CD4-positive, alpha-beta T cell treated with Interferon gamma for 1 hour (primary cell): Measurements from ENCODE around the gene KCNN1.
A peak's percentile ranks its signal among the peaks of the same experiment; 100 is the strongest.
"Not testable (repeated sequence)": the region's sequence is repeated elsewhere in the genome, so short reads cannot be mapped to it uniquely, and the experiment has no call there.

Source experiments
- DNase-seq: peaks from one replicate; pipeline ENCODE4 v3.0.0-alpha.2; 2020

The KCNN1 gene

GRCh38 chr19:17969096-17969792 is 2.3 kb downstream of the KCNN1 start:
- DNase-seq: no peak

GRCh38 chr19:17972230-17972629 is 5.3 kb downstream of the KCNN1 start:
- DNase-seq: no peak

DNA sequence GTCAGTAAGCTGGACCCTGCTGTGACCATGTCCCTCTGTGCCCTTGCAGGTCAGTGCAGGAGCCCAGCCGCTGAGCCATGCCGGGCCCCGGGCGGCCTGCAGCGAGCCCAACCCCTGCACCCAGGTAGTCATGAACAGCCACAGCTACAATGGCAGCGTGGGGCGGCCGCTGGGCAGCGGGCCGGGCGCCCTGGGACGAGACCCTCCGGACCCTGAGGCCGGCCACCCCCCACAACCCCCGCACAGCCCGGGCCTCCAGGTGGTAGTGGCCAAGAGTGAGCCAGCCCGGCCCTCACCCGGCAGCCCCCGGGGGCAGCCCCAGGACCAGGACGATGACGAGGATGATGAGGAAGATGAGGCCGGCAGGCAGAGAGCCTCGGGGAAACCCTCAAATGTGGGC is 6.9 kb downstream of the KCNN1 start:
- DNase-seq: no peak

- no peak for DNase-seq
These were observed 7.6 kb downstream of the KCNN1 start for GRCh38 chr19:17974551-17974950.

DNA sequence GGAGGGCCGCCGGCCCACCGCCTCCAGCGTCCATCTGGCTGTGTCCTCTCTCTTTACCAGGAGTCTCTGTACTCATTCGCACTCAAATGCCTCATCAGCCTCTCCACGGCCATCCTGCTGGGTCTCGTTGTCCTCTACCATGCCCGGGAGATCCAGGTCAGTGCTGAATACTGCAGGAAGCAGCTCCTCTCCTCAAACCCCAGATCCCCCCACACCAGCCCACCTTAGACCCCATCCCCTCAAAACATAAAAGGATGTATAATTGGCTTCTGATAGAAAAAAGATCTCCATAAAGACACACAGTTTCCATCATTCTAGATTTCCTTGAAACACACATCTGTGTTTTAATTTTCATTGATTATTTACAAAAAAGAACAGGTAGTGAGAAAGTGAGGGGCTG is 8.1 kb downstream of the KCNN1 start:
- DNase-seq: no peak

- no peak for DNase-seq
These were observed 10.1 kb downstream of the KCNN1 start for GRCh38 chr19:17977021-17977420.

GRCh38 chr19:17977488-17977887 is 10.6 kb downstream of the KCNN1 start:
- no peak for DNase-seq

DNA sequence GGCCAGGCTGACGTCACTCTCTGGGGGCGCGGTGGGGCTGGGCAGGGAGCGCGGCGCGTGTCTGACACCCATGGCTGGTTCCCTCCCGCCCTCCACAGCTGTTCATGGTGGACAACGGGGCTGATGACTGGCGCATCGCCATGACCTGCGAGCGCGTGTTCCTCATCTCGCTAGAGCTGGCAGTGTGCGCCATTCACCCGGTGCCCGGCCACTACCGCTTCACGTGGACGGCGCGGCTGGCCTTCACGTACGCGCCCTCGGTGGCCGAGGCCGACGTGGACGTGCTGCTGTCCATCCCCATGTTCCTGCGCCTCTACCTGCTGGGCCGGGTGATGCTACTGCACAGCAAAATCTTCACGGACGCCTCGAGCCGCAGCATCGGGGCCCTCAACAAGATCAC is 14.7 kb downstream of the KCNN1 start:
- no peak for DNase-seq

DNA sequence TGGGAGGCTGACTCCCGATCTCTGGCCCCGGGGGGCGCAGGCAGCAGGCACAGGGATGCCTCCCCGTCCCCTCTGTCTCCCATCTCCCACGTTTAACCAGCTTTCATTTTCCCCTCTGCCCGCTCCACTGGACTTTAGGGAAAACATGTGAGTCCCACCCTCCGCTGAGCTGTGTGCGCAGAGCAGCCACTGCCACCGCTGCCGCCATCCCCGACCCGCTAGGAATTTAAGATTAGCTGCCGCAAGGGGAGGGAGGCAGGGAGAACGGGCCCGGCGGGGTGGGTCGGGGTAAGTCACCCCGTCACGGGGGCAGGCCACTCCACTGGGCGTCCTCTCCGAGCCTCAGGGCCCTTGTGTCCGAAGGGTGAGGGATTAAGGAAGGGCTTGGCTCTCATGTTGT is 15.5 kb downstream of the KCNN1 start:
- DNase-seq: no peak

DNA sequence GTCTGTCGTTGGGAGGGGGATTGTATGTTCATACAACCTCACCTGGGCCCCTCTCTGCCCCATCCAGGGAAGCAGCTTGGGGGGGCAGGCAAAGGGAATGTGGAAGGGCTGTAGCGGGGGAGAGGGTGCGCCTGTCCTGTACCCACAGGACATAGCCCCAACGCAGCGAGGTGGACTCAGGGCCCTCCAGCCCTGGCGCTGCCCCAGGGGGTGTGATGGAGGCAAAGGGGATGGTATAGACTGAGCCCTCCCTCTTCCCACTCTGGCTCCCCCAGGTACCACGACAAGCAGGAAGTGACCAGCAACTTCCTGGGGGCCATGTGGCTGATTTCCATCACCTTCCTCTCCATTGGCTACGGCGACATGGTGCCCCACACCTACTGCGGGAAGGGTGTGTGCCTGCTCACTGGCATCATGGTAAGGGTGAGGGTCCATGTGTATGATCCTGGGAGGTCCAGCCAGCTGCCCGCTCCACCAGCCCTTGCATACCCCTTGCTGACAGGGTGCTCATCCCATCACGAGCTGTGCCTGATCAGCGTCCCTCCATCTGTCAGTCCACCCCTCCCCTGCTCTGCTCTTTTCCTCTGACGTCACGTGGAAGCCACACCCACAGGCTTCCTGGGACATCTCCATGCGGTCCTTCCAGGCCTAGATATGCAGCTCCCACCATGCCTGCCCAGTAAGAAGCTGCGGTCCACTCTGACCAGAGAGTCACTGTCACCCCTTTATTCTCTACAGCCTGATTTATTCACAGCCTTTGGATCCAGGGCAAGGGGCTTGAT is 18.3 kb downstream of the KCNN1 start:
- DNase-seq: no peak

DNA sequence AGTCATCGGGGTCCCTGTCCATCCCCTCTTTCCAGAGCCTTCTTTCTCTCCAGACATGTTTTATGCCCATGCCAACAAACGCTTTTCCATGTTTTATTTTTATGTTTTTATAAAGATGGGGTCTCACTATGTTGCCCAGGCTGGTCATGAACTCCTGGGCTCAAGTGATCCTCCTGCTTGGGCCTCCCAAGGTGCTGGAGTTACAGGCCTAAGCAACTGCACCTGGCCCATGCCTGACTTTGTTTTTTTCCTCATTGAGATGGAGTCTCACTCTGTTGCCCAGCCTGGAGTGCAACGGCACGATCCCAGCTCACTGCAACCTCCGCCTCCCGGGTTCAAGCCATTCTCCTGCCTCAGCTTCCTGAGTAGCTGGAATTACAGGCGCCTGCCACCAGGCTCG is 19.7 kb downstream of the KCNN1 start:
- DNase-seq: not testable (repeated sequence)

DNA sequence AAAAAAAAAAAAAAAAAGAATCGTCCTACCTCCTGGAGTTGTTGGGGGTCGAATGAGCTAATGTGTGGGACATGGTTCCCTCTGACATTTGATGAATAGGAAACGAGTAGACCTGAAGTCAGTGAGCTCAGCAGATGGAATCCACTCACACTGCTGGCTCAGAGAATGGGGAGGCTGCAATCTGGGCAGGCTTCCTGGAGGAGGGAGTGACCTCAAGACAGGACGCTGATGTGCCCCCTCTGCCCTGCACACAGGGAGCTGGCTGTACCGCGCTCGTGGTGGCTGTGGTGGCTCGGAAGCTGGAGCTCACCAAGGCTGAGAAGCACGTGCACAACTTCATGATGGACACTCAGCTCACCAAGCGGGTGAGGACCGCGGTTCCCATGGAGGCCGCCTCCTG is 21.3 kb downstream of the KCNN1 start:
- DNase-seq: no peak

GRCh38 chr19:17989425-17990094 is 22.7 kb downstream of the KCNN1 start:
- no peak for DNase-seq

DNA sequence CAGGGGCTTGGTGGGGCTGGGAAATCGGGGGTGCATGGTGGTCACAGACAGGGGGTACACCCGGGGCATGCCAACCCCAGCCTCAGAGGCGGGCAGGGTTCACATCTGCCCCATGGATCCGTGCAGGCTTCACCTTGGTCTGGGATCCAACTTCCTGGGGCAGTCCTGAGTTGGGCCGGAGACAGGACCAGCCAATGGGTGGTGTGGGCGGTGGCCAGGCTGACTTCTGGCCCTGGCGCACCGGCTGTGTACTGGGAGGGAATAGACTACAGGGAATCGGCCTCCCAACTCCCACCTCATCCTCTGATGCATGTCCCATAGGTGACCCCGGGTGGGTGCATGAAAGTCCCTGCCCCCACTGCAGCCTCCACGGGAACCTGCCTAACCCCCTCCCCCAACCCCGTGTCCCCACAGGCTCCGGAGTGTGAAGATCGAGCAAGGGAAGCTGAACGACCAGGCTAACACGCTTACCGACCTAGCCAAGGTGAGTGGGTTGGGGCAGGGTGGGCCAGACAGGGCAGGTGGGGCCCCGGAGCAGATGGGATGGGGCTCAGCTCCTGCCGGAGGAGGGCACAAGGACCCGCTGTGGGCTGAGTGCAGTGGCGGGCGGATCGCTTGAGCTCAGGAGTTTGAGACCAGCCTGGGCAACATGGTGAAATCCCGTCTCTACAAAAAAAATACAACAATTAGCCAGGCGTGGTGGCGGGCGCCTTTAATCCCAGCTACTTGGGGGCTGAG is 26.3 kb downstream of the KCNN1 start:
- no peak for DNase-seq

DNA sequence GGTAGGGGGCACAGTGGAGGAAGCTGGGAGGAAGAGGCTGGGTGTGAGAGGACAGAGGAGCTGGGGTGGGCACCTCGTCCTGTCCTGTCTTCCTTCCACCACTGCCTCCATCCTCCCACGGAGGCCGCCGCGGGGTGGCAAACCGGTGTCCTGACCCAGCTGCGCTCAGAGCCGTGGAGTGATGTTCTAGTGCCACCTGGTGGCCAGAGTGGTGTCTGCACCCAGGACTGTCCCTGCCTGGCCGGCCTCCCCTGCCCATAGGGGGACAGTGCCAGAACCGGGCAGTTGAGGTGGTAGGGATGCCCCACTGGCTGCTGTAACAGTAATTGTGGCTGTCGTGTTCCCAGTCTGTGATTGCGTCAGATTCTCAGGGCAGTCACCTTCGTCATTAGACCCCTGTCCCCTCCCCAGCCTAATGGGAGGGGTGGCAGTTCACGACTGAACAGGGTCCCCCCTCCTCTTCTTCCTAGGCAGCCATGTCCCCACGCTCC is 30.0 kb downstream of the KCNN1 start:
- DNase-seq: peak; percentile 81

GRCh38 chr19:17997969-17998826 is 31.3 kb downstream of the KCNN1 start:
- DNase-seq: no peak

DNA sequence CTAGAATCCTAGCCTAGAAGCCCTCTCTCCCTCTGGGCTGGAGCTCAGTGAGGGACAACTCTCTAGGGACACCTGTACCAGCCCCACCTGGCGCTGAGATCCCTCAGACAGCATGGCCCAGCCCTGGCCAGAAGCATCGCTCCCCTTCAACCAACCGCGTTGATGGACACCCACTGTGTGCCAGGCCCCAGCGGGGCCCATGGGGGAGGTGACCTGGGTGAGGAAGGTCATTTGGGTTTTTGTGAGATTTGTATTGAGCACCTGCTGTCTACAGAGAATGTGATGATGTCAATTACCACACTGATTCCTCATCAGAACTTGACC is 31.9 kb downstream of the KCNN1 start:
- no peak for DNase-seq

DNA sequence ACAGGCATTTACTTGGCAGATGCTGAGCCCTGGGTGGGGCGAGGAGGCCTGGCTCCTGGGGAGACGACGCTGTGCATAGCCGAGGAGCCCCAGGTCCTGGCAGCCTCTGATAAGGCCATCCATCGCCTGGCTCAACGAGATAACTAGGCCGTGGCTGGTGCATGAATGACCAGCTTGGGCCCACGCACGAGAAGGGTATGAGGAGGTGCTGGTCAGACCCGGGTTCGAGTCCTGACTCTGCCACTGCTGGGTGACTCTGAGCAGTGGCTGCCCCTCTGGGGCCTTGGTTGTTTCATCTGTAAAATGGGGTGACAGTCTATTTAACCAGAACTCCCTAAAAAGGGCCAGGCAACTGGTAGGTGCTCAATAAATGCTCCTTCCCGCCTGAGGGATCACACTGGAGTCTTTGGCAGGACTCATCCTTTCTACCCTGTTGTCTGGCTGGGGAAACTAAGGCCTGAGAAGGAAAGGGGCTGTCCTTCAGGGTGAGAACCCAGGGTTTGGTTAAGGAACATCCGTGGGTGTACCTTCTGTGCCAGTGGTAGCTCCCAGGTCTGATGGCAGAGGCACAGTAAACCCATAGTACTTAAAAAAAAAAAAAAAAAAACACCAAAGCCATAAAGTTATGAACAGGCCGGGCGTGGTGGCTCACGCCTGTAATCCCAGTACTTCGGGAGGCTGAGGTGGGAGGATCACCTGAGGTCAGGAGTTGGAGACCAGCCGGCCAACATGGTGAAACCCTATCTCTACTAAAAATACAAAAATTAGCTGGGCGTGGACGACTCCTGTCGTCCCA is 33.0 kb downstream of the KCNN1 start:
- DNase-seq: no peak

DNA sequence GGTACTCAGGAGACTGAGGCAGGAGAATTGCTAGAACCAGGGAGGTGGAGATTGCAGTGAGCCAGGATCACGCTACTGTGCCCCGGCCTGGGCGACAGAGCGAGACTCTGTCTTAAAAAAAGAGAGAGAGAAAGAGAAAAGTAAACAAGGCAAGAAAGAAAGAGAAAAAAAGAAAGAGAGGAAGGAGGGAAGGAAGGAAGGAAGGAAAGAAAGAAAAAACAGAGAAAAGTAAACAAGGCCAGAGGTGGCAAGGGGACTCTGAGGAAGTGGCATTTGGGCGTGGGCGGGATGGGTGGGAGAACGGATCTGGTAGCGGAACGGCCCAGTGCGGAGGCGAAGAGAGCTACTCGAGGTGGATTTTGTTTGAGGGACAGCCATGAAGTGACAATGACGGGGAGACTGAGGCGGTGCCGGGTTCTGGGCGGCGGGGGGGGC is 33.6 kb downstream of the KCNN1 start:
- DNase-seq: no peak

DNA sequence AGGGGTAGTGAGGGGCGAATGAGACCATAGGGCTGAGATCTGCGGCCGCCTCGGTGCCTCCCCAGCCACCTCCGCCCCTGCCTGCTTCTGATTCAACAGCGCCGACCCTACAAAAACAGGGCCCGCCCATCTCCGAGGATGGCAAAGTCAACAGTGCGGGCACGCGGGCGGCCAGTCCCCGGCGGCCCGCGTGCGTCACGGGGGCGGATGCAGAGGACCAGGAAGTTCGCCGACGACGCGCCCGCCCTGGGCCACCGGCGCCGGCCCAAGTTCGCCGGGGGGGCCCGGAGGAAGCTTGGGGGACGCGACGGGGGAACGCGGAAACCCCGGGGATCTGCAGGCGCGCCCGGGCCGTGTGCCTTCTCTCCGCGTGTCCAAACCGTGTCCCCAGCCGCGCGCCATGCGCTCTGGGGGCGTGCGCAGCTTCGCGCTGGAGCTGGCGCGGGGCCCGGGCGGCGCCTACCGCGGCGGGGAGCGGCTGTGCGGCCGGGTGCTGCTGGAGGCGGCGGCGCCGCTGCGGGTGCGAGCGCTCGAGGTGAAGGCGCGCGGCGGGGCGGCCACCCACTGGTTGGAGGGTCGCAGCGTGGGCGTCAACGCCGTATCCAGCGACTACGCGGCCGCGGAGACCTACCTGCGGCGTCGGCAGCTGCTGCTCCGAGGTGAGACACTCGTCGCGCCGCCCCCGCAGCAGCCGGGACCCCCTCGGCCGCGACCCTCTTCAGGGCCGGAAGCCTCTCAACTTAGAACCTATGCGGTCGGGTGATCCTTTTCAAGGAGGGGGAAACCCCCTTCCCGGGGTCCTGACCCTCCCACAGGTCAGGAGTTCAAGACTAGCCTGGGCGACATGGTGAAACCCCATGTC is 34.2 kb downstream of the KCNN1 start:
- DNase-seq: peak; percentile 98
